Measurements from ENCODE around the gene PLP2.

DNA sequence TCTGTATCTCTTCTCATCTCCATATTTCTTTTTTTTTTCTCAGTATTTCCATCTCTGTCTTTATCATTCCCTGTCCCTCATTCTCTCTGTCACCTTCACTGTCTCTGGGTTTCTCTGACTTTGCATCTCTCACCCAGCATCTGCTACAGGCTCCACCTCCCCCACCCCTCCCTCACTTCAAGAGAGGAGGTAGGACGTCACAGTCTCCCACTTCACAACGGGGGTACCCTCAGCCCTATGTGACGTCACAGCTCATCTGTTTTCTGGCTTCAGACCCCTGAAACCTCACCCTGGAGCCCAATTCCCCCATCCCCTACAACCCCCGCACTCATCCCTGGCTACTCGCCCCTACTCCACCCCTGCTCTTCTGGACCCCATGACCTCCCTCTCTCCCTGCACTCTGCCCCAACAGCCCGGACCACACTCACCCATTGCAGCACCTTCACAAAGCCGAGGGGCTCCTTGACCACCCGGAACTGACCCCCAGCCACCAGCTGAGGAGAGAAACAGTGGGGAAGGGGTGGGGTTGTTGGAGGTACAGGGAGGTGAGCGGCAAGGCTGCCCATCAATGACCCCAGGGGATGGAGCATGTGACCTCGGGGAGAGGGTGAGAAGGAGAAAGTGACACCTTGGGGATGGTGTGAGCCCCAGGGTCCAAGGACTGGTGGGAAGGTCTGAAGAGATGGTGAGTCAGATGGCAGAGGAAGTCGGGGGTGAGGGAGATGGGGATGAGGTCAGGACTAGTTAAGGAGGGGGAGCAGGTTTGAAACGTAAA is 27.0 kb downstream of the PLP2 start:
- TF ChIP-seq CTCF (IDR thresholded peaks at IDR 0.05) (no peak), CEBPB (IDR thresholded peaks at IDR 0.05) (no peak), SREBF2 (IDR thresholded peaks at IDR 0.05) (no peak)
